HG02588 (cell line): ENCODE data around the gene CD180.
A peak's percentile ranks its signal among the peaks of the same experiment; 100 is the strongest.
"Not testable (repeated sequence)": the region's sequence is repeated elsewhere in the genome, so short reads cannot be mapped to it uniquely, and the experiment has no call there.

Experiments used
- ATAC-seq: cut with Tn5 transposase; IDR thresholded peaks from one replicate; pipeline ENCODE4 v1.9.1; 2021; ENCODE audit warnings: mild to moderate bottlenecking, moderate library complexity; ENCODE audit not compliant: unreplicated experiment

Gene CD180

GRCh38 chr5:67189931-67190330 lies 6.7 kb downstream of the CD180 start:
- no peak for ATAC-seq

GRCh38 chr5:67189079-67189354 lies 7.6 kb downstream of the CD180 start:
- no peak for ATAC-seq

DNA sequence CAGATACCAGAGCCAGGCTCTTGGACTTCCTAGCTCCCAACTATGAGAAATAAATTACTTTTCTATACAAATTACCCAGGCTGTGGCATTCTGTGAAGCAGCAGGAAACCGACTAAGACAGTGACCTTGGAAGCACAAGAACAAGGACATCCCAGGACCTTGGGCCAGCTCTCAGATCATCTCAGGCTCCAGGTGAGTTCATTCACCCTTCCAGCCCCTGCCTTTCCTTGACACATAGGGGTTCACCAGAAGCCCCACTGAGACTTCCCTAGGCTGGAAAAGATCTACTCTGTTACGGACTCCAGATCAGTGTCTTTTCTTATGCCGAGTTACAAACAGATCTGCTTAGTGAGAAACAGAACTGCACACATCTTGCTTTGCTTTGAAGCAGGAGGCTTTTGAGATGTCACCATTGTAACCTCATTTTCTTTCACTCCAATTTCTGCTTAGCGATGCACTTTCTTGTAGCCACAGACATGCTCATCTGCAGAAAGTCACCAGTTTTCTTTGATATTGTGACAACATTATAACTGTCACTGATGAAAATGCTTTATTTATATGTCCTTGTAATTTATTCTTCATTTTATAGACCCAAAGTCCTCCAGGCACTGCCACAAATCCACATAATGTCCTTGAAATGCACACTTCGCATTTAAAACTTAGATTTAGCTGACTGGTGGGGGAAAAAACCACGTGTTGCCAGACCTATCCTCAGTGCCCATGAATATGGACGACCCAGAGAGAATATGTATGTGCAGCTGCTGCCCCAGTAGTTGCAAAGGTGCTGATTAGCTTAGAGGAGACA lies 8.1 kb downstream of the CD180 start:
- ATAC-seq = no peak

DNA sequence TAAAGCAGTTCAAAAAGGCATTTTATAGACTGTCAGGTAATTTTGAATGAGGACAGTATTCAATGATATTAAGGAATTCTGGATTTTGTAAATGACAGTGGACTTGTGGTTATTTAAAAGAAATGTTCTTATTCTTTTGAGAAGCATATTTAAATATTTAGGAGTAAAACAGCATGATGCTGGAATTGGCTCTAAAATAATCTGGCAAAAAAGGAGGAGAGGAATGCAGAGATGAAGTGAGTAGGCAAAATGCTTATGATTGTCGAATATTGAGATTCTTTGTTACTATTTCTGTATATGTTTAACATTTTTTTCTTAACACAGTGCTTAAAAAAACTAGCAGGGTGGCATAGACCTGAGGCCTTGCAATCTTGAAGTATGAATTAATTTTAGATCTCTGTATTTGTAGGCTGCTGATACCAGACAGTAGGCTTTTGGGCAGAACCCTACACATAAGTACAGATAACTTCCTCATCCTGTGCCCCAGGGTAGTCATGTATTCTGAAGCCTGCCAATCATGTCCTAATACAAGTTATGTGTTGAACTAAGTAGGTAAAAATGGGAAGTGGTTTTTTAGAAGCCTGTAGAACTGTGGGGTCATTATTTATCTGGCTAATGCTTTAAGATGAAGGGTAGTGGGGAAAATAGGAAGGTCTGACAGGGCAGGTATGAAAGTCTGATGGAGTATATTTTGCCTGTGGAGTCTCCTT lies 9.4 kb downstream of the CD180 start:
- ATAC-seq = peak; percentile 78

GRCh38 chr5:67183859-67184258 lies 12.7 kb downstream of the CD180 start:
- ATAC-seq = no peak

- ATAC-seq = no peak
Observed at GRCh38 chr5:67182301-67182790, 14.3 kb downstream of the CD180 start.

DNA sequence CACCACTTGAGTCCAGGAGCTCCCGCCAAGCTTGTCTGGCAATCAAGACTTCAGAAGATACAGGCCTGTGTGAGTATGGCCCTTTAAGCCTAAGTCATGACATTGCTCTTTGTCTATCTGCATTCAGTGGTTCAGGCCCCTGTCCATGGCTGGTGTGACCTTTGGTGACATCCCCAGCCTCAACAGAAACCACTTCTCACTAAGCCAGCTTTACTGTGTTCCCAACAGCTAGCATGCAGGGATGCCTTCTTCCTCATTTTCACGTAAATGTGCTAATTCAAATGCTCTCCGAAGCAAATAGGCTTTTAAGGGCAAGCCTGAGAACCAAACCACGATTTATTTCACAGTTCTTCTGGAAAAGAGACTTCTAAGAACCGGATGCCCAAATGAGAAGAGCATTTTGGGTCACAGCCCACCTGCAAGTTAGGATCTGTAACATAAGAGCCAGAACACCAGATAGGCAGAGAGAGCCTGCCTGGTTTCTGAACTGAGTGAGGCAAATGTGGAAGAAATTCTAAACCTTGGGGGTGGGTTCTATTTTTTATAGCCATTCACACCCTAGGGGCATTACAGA lies 14.9 kb downstream of the CD180 start:
- ATAC-seq = no peak

- ATAC-seq = no peak
Observed at GRCh38 chr5:67179697-67180361, 16.8 kb downstream of the CD180 start.

- ATAC-seq = no peak
Observed at GRCh38 chr5:67178966-67179365, 17.6 kb downstream of the CD180 start.

GRCh38 chr5:67178085-67178484 lies 18.5 kb downstream of the CD180 start:
- no peak for ATAC-seq

DNA sequence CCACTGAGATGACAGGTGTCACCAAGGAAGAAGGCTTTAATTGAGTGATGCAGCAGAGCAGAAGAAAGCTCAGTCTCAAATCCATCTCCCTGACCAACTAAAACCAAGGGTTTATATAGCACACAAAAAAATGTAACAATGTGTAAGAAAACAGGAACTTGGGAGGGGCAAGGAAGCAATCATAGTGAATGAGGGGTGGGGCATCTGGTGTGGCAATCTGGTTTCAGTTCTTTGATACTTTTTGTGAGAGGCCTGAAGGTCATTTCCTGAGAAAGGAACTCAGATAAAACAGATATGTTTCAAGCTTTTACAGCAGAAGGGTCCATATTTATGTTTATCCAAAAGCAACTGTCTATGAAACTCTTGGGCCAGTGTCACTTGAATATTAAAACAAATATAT lies 19.7 kb downstream of the CD180 start:
- ATAC-seq = no peak

DNA sequence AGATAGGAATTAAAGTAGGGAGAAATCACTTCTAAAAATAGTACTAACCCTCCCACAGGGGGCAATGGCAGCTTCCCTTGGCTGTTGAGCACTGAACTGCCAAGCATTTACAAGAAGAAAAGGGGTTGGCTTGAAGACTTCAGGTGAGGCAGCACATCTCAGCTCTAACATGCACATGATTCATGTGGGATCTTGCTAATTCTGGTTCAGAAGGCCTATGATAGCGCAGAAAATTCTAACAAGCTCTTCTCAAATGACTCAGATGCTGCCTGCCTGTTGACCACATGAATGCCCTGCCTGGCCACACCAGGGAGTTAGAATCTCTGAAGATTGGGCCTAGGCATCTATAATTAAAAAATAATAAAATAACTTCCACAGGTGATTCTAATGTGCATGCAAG lies 22.6 kb downstream of the CD180 start:
- ATAC-seq = no peak

GRCh38 chr5:67173351-67173750 lies 23.2 kb downstream of the CD180 start:
- not testable (repeated sequence) for ATAC-seq

- ATAC-seq = no peak
Observed at GRCh38 chr5:67170767-67171166, 25.8 kb downstream of the CD180 start.

GRCh38 chr5:67168069-67168468 lies 28.5 kb downstream of the CD180 start:
- no peak for ATAC-seq

DNA sequence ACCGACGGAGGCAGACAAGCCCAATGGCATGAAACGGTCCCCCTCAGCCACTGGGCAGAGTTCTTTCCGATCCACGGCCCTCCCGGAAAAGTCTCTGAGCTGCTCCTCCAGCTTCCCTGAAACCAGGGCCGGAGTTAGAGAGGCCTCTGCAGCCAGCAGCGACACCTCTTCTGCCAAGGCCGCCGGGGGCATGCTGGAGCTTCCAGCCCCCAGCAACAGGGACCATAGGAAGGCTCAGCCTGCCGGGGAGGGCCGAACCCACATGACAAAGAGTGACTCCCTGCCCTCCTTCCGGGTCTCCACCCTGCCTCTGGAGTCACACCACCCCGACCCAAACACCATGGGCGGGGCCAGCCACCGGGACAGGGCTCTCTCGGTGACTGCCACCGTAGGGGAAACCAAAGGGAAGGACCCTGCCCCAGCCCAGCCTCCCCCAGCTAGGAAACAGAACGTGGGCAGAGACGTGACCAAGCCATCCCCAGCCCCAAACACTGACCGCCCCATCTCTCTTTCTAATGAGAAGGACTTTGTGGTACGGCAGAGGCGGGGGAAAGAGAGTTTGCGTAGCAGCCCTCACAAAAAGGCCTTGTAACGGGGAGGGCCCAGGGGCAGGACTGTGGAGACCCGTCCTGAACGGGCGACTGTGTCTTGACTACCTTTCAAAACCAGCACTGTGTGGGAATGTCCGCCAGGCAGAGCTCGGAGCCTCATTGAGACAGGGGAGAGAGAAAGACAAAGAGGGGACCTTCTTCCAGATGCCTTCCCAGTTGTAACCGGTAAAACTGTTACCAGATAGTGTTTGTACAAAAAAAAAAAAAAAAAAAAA lies 29.9 kb downstream of the CD180 start:
- ATAC-seq = peak; percentile 40

- ATAC-seq = peak; percentile 86
Observed at GRCh38 chr5:67165526-67166459, 30.8 kb downstream of the CD180 start.

GRCh38 chr5:67164856-67165525 lies 31.6 kb downstream of the CD180 start:
- ATAC-seq = no peak
